K562 (cell line): ENCODE measurements around the gene LRP4.
"Not testable (repeated sequence)": the region's sequence is repeated elsewhere in the genome, so short reads cannot be mapped to it uniquely, and the experiment has no call there.

Source experiments
- ARHGAP35 ChIP-seq: fragments of 450-650 bp; IDR thresholded peaks from 2 replicates; pipeline ENCODE4 v1.6.1; 2018; ENCODE audit not compliant: partially characterized antibody
- CHD4 ChIP-seq: fragments of 200-600 bp; sonication (generic); IDR thresholded peaks from 3 replicates; pipeline ENCODE4 v1.6.1; 2012; ENCODE audit warnings: low read depth, mild to moderate bottlenecking, mixed read lengths, low read length, inconsistent platforms; ENCODE audit not compliant: insufficient read depth, insufficient replicate concordance, poor library complexity, severe bottlenecking
- ELF1 ChIP-seq: fragments of 200-800 bp; sonication (Bioruptor generic); IDR thresholded peaks from 2 replicates; pipeline ENCODE4 v1.6.1; 2016; ENCODE audit warnings: missing genetic modification characterization, missing compliant biosample characterization
- EP300 ChIP-seq: IDR thresholded peaks from 2 replicates; pipeline ENCODE4 v1.6.1; 2012; ENCODE audit warnings: low read length, improper control_type of control experiment
- HDAC6 ChIP-seq: IDR thresholded peaks from 2 replicates; pipeline ENCODE4 v1.6.1; 2012; ENCODE audit warnings: low read depth, mild to moderate bottlenecking, control low read depth, inconsistent platforms, low read length, moderate library complexity
- POLR2A ChIP-seq: fragments of 450-650 bp; conservative IDR thresholded peaks from 2 replicates; pipeline ENCODE4 v1.6.1; 2016
- RAD21 ChIP-seq, 2 experiments: fragments of 250-450 bp in 1 of 2; fragments of 450-650 bp in 1 of 2; sonication (Bioruptor Pico) in 1 of 2; formaldehyde crosslinking in 1 of 2; IDR thresholded peaks in 1 of 2; conservative IDR thresholded peaks in 1 of 2; 2 replicates each; pipeline versions ENCODE4 v1.4.0 to v1.8.0; 2020 to 2022; ENCODE audit warnings: mild to moderate bottlenecking in 2 of 2, moderate library complexity in 1 of 2
- SETDB1 ChIP-seq: IDR thresholded peaks from one replicate; pipeline ENCODE4 v1.6.1; 2012; ENCODE audit warnings: low read length, control low read depth, inconsistent platforms
- SIX5 ChIP-seq, 2 experiments: IDR thresholded peaks; 2 replicates each; pipeline ENCODE4 v1.6.1; 2011; ENCODE audit warnings: low read length in 2 of 2, borderline replicate concordance in 1 of 2, low read depth in 1 of 2, mild to moderate bottlenecking in 1 of 2, moderate library complexity in 1 of 2; ENCODE audit not compliant: insufficient read depth in 1 of 2
- TF ChIP-seq, protein P1 (sequence below), 3 experiments: IDR thresholded peaks in 2 of 3; conservative IDR thresholded peaks in 1 of 3; 2 replicates each; pipeline ENCODE4 v1.5.1; 2011 to 2012; ENCODE audit warnings: low read length in 3 of 3, mild to moderate bottlenecking in 3 of 3, control low read depth in 2 of 3, improper control_type of control experiment in 1 of 3, inconsistent platforms in 1 of 3, low read depth in 1 of 3, mixed read lengths in 1 of 3, moderate library complexity in 1 of 3; ENCODE audit not compliant: insufficient read depth in 2 of 3
- TF ChIP-seq, protein P2 (sequence below): sonication (generic); formaldehyde crosslinking; IDR thresholded peaks from 2 replicates; pipeline ENCODE4 v1.8.0; 2022; ENCODE audit warnings: mild to moderate bottlenecking, missing genetic modification reagents
- TF ChIP-seq, protein P3 (sequence below): sonication (generic); formaldehyde crosslinking; IDR thresholded peaks from 2 replicates; pipeline ENCODE4 v1.9.0; 2022; ENCODE audit warnings: mild to moderate bottlenecking, missing genetic modification reagents

DNA sequence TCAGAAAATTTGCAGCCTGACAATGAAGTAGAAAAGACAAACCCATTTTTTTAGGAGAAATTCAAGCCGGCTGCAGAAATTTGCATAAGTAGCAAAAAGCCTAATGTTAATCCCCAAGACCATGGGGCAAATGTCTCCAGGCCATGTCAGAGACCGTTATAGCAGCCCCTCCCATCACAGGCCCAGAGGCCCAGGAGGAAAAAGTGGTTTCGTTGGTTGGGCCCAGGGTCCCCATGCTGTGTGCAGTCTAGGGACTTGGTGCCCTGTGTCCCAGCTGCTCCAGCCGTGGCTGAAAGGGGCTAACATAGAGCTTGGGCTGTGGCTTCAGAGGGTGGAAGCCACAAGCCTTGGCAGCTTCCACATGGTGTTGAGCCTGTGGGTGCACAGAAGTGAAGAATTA is 9.6 kb upstream of the LRP4 start:
- not testable (repeated sequence) for TF ChIP-seq HDAC6; ELF1; SIX5 (IDR thresholded peaks at IDR 0.05; ENCODE audit: borderline replicate concordance in 1 of 2, insufficient read depth in 1 of 2, low read depth in 1 of 2, low read length in 2 of 2); ARHGAP35; RAD21 (CRISPR knock-in tag; conservative IDR thresholded peaks at IDR 0.05 in 1 of 2, IDR thresholded peaks at IDR 0.05 in 1 of 2); POLR2A; SETDB1; CHD4; EP300
- TF ChIP-seq, protein P1, sequence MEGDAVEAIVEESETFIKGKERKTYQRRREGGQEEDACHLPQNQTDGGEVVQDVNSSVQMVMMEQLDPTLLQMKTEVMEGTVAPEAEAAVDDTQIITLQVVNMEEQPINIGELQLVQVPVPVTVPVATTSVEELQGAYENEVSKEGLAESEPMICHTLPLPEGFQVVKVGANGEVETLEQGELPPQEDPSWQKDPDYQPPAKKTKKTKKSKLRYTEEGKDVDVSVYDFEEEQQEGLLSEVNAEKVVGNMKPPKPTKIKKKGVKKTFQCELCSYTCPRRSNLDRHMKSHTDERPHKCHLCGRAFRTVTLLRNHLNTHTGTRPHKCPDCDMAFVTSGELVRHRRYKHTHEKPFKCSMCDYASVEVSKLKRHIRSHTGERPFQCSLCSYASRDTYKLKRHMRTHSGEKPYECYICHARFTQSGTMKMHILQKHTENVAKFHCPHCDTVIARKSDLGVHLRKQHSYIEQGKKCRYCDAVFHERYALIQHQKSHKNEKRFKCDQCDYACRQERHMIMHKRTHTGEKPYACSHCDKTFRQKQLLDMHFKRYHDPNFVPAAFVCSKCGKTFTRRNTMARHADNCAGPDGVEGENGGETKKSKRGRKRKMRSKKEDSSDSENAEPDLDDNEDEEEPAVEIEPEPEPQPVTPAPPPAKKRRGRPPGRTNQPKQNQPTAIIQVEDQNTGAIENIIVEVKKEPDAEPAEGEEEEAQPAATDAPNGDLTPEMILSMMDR (IDR thresholded peaks at IDR 0.05 in 2 of 3, conservative IDR thresholded peaks at IDR 0.05 in 1 of 3; ENCODE audit: insufficient read depth in 2 of 3, low read depth in 1 of 3, low read length in 3 of 3) = not testable (repeated sequence)
- TF ChIP-seq, protein P2, sequence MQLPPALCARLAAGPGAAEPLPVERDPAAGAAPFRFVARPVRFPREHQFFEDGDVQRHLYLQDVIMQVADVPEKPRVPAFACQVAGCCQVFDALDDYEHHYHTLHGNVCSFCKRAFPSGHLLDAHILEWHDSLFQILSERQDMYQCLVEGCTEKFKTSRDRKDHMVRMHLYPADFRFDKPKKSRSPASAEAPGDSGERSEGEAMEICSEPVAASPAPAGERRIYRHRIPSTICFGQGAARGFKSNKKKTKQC (CRISPR knock-in tag) = not testable (repeated sequence)
- TF ChIP-seq, protein P3, sequence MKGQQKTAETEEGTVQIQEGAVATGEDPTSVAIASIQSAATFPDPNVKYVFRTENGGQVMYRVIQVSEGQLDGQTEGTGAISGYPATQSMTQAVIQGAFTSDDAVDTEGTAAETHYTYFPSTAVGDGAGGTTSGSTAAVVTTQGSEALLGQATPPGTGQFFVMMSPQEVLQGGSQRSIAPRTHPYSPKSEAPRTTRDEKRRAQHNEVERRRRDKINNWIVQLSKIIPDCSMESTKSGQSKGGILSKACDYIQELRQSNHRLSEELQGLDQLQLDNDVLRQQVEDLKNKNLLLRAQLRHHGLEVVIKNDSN = not testable (repeated sequence)
